Right ventricle myocardium inferior (tissue), 1 donor: ENCODE data around the gene SHANK2. TPM values are rescaled to one million over a fixed set of nuclear protein-coding genes. Genes with fewer than 3 reads are reported as not detected.

ENCODE experiments used
- ATAC-seq: fragments of 200-7000 bp; cut with Tn5 transposase; one replicate; pipeline ENCODE4 v1.9.1; 2020; ENCODE audit warnings: mild to moderate bottlenecking, moderate library complexity
- DNase-seq: peaks from one replicate; pipeline ENCODE4 v3.0.0; 2021; ENCODE audit errors: missing footprints
- intact Hi-C: fragments of 100-400 bp; cut with DNase I; formaldehyde crosslinking; loops from one replicate; pipeline ENCODE4 v1.11.0; 2022
- total RNA-seq: library from RNA; stranded (reverse); fragmentation: NEBNext Ultra II Directional; extraction: Animal tissue kit (Norgen Biotek cat#: 25700); gene quantifications from one replicate; pipeline ENCODE4 v1.2.1, GENCODE V29; 2021
- donor health status: DM: no; HTN: yes; CAD: no; lungs with severe emphysema.

SHANK2 gene
- total RNA-seq, 1 donor from 2014 or later = 0.03 TPM

GRCh38 chr11:71248656-71249055, 3.7 kb downstream of the SHANK2 start:
- DNase-seq (no peak), ATAC-seq (no peak)
- intact Hi-C loops = no loop called here

GRCh38 chr11:71248251-71248570, 4.2 kb downstream of the SHANK2 start:
- DNase-seq (no peak), ATAC-seq (no peak)
- intact Hi-C loops = no loop called here

GRCh38 chr11:71247551-71248250, 4.7 kb downstream of the SHANK2 start:
- DNase-seq (peak; percentile 77), ATAC-seq (peak; percentile 84)
- intact Hi-C loops = no loop called here

GRCh38 chr11:71246559-71246958, 5.8 kb downstream of the SHANK2 start:
- intact Hi-C loops = no loop called here
- no peak for ATAC-seq
- no peak for DNase-seq

GRCh38 chr11:71245601-71246391, 6.6 kb downstream of the SHANK2 start:
- DNase-seq (no peak), ATAC-seq (no peak)
- intact Hi-C loops = no loop called here

- intact Hi-C loops = no loop called here
- ATAC-seq (no peak), DNase-seq (no peak)
These were observed 8.1 kb downstream of the SHANK2 start for GRCh38 chr11:71244116-71244810.

- ATAC-seq (no peak), DNase-seq (no peak)
- intact Hi-C loops = no loop called here
These were observed 10.0 kb downstream of the SHANK2 start for GRCh38 chr11:71242391-71242790.

GRCh38 chr11:71241721-71242259, 10.6 kb downstream of the SHANK2 start:
- intact Hi-C loops = no loop called here
- no peak for ATAC-seq
- no peak for DNase-seq

GRCh38 chr11:71240865-71241691, 11.3 kb downstream of the SHANK2 start:
- DNase-seq = no peak
- intact Hi-C loops = no loop called here
- peak; percentile 82 for ATAC-seq

- intact Hi-C loops = no loop called here
- ATAC-seq = no peak
- DNase-seq = no peak
These were observed 12.2 kb downstream of the SHANK2 start for GRCh38 chr11:71240061-71240690.

GRCh38 chr11:71239581-71239980, 12.8 kb downstream of the SHANK2 start:
- DNase-seq = no peak
- intact Hi-C loops = no loop called here
- no peak for ATAC-seq

GRCh38 chr11:71238941-71239340, 13.4 kb downstream of the SHANK2 start:
- no peak for ATAC-seq
- DNase-seq = no peak
- intact Hi-C loops = no loop called here

- ATAC-seq (no peak), DNase-seq (no peak)
- intact Hi-C loops = no loop called here
These were observed 14.0 kb downstream of the SHANK2 start for GRCh38 chr11:71238285-71238875.

GRCh38 chr11:71237853-71238252, 14.5 kb downstream of the SHANK2 start:
- intact Hi-C loops = no loop called here
- ATAC-seq (no peak), DNase-seq (no peak)

- no peak for DNase-seq
- no peak for ATAC-seq
- intact Hi-C loops = no loop called here
These were observed 15.4 kb downstream of the SHANK2 start for GRCh38 chr11:71236836-71237475.

GRCh38 chr11:71235719-71236118, 16.7 kb downstream of the SHANK2 start:
- ATAC-seq (no peak), DNase-seq (no peak)
- intact Hi-C loops = no loop called here
